ENCODE results near the gene APCDD1. TPM values are rescaled to one million over a fixed set of nuclear protein-coding genes. Genes with fewer than 3 reads are reported as not detected.
"Not testable (repeated sequence)": the region's sequence is repeated elsewhere in the genome, so short reads cannot be mapped to it uniquely, and the experiment has no call there.

The APCDD1 gene
- total and polyA plus RNA-seq, 2 experiments from 2014 or later: 30.8 to 51.2 TPM

- TF ChIP-seq CTCF (IDR thresholded peaks at IDR 0.05; ENCODE audit: low read depth, low read length): no peak
- no peak for DNase-seq (ENCODE audit: low read depth in 1 of 2, low spot score in 1 of 2)
- H3K36me3 ChIP-seq: no peaks in the 10 kb centered on the region
- H3K4me3 ChIP-seq: no peak overlapping the region
- no peaks in the 10 kb centered on the region for H3K9me3 ChIP-seq (ENCODE audit: low read depth)
- peaks cover 12% of the 10 kb centered on the region for H3K4me1 ChIP-seq (ENCODE audit: low read depth)
- H3K27ac ChIP-seq: no peak overlapping the region
- H3K27me3 ChIP-seq: no peaks in the 10 kb centered on the region
Measured at GRCh38 chr18:10533111-10533510, 78.7 kb downstream of the APCDD1 start.

DNA sequence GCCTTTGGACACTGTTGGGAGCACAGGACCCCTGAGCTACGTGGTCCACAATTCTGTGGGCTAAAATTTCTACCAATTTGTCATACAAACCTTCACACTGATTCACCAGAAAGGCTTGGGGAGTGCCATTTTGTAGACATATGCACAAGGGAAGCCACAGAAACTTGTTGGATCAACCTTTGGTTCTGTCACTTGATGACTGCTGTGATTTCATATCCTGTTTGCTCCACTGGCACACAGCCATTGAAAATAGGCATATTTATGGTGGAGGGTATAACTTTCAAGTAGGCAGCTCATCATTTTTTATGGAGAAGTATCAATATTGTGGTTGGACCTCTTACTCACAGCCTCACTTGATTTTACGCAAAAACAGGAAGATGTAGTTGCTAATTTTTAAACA, 81.8 kb downstream of the APCDD1 start:
- no peaks in the 10 kb centered on the region for H3K4me1 ChIP-seq (ENCODE audit: low read depth)
- no peaks in the 10 kb centered on the region for H3K9me3 ChIP-seq (ENCODE audit: low read depth)
- H3K27ac ChIP-seq: no peak overlapping the region
- H3K36me3 ChIP-seq: peaks cover 18% of the 10 kb centered on the region
- H3K4me3 ChIP-seq: no peak overlapping the region
- TF ChIP-seq CTCF (IDR thresholded peaks at IDR 0.05; ENCODE audit: low read depth, low read length): no peak
- H3K27me3 ChIP-seq: no peaks in the 10 kb centered on the region
- DNase-seq (ENCODE audit: low read depth in 1 of 2, low spot score in 1 of 2): no peak

DNA sequence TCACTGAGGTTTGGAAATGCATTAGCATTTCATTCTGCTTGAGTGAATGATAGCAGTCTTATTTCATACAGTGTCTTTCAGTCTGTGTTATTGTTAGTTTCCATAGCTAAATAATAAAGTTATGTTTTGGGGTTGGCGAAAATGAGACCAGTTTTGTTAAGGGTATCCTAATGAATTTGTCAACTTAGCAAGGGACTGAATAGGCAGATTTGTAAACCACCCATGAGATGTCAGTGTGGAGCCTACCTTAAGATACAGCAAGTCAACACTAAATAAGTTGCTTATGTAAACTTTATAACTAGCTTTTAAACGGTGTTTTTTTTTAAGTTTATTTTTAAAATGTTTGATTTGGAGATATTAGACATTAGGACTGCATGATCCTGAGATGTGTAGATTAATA, 83.3 kb downstream of the APCDD1 start:
- Histone ChIP-seq H3K9me3 (ENCODE audit: low read depth) (no peaks in the 10 kb centered on the region), H3K4me1 (ENCODE audit: low read depth) (no peaks in the 10 kb centered on the region), H3K27me3 (no peaks in the 10 kb centered on the region), H3K4me3 (no peak overlapping the region), H3K27ac (no peak overlapping the region), H3K36me3 (peaks cover 25% of the 10 kb centered on the region)
- no peak for DNase-seq (ENCODE audit: low read depth in 1 of 2, low spot score in 1 of 2)
- TF ChIP-seq CTCF (IDR thresholded peaks at IDR 0.05; ENCODE audit: low read depth, low read length): no peak

GRCh38 chr18:10539124-10539523, 84.7 kb downstream of the APCDD1 start:
- H3K27me3 ChIP-seq; H3K4me1 ChIP-seq (ENCODE audit: low read depth); H3K4me3 ChIP-seq; H3K27ac ChIP-seq; H3K9me3 ChIP-seq (ENCODE audit: low read depth); DNase-seq (ENCODE audit: low read depth in 1 of 2, low spot score in 1 of 2): not testable (repeated sequence)
- H3K36me3 ChIP-seq: peaks cover 25% of the 10 kb centered on the region

Other genes with a start within 250 kb of the APCDD1 start
- gene NAPG, start 71.4 kb downstream of the APCDD1 start, total RNA-seq: 18.4 and 21.7 TPM in 2 replicates
- 26.5 and 28.2 TPM in 2 replicates for gene NAPG, start 71.4 kb downstream of the APCDD1 start, polyA plus RNA-seq